Kidney glomerular epithelial cell (primary cell): ENCODE measurements around the gene LINC01488.

Source experiments
- DNase-seq: peaks from one replicate; lab custom pipeline; 2025; lab: John Stamatoyannopoulos, UW

LINC01488 gene

GRCh38 chr11:69492201-69492991, 10.9 kb downstream of the LINC01488 start:
- no peak for DNase-seq

- DNase-seq, result no peak
Measured at GRCh38 chr11:69493931-69494821, 12.7 kb downstream of the LINC01488 start.

- no peak for DNase-seq
Measured at GRCh38 chr11:69494851-69495250, 13.4 kb downstream of the LINC01488 start.

DNA sequence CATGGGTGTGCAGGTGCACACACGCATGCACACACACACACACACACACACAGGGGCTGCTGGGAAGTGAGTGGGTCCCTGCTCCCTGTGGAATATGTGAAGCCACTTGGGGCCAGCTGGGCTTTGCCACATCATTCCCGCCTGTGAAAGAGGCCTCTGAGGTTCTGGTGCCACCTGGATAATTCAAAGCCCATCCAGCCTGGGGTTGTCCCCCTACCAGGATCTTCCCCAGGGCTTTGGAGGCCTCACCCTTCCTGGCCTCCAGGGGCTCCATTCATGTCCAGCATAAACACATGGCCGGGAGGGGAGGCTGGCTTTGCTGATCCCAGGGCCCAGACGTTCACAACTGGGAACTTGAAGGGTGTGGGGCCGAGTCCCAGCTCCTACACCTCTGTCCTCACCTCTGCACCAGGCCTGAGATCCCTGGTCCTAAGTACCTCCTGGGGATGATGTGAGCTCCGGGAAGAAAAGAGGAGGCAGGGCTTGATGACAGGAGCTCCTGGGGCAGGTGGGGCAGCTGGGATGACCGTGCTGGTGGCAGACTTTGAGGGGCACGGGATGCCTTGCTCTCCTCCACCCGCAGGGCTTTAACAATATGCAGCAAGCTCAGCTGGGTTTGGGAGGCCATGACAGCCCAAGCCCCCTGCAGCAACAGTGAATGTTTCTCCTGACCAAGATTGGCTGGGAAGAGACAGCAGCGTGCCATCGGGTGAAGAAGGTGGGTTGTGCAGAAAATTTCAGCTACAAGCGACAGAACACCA, 14.2 kb downstream of the LINC01488 start:
- no peak for DNase-seq

- no peak for DNase-seq
Measured at GRCh38 chr11:69496202-69496557, 14.7 kb downstream of the LINC01488 start.

GRCh38 chr11:69496631-69497220, 15.3 kb downstream of the LINC01488 start:
- no peak for DNase-seq

GRCh38 chr11:69497221-69497787, 15.8 kb downstream of the LINC01488 start:
- peak; percentile 96 for DNase-seq

GRCh38 chr11:69498614-69499175, 17.2 kb downstream of the LINC01488 start:
- DNase-seq, result no peak

GRCh38 chr11:69499186-69499917, 17.9 kb downstream of the LINC01488 start:
- no peak for DNase-seq

- no peak for DNase-seq
Measured at GRCh38 chr11:69499918-69500284, 18.4 kb downstream of the LINC01488 start.

GRCh38 chr11:69500285-69501120, 19.0 kb downstream of the LINC01488 start:
- DNase-seq, result no peak

DNA sequence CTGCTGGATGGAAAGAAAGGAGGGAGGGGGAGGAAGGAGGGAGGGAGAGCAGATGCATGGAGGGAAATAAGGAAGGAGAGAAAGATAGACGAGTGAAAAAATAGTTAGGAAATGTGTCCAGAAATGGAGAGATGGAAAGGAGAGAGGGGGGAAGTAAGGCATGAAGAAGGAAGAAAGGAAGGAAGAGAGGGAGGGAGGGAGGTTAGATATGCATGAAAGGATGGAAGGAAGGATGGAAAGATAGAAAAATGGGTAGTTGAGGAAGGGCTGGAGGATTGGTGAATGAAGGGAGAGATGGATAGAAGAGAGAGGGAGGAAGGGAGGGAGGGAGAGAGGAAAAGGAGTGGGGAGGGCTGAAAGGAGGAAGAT, 19.6 kb downstream of the LINC01488 start:
- DNase-seq, result no peak

DNA sequence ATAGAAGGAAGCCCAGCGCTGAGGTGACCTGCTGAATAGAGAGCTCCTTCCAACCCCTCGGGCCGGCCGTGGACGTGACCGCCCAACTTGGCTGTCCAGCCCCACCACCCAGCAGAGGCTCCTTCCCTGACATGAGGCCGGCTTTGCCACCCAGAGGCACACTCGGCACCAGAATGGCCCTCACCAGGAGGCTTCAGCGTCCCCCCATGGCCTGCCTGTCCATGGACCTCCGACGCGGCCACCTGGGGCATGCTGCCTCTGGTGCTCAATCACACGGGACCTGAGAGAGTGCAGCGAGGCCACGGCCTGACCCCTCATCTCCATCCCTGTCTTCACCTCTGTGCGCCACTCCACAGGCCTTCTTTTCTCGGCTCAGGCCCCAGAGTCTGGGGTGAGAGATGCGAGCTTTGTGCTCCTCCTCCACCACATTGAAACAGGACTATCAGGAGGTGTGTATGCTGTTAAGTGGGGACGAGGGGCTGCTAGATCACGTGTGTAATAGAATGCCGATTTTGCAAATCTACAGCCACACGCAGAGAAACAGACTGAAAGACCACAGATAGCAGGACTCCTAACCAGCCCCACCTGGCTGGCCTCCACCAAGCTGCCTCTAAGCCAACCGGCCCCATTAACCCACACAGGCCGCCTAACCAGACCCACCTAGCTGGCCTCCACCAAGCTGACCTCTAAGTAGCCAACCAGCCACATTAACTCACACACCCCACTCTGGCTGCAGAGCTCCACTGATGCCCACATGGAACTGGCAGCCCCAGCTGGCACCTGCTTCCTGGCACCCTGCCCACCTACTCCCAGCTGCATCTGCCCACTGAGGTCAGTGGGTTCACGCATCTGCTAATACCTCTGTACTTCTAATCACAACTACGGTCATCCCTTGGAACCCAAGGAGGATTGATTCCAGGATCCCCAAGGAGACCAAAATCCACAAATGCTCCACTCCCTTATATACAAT, 20.7 kb downstream of the LINC01488 start:
- DNase-seq, result no peak

DNA sequence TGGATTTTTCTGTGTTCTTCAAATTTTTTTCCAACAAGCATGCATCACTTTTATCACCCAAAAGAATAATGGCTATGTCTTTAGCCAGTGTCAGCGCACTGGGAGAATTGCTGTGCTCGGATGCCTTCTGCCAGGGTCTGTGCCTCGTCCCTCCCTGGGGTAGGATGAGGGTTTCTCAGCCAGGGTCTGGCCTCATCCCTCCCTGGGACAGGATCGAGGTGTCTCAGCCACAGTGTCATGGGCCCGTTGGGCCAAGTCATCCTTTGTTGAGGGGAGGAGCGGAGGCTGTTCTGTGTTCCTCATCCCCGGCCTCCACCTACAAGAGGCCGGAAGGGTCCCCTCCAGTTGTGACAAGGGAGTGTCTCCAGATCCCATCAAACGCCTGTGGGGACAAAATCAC, 22.7 kb downstream of the LINC01488 start:
- DNase-seq, result no peak

GRCh38 chr11:69504576-69505335, 23.3 kb downstream of the LINC01488 start:
- DNase-seq, result no peak

- DNase-seq, result no peak
Measured at GRCh38 chr11:69508974-69509373, 27.5 kb downstream of the LINC01488 start.

GRCh38 chr11:69509381-69509780, 27.9 kb downstream of the LINC01488 start:
- DNase-seq, result no peak

- DNase-seq, result no peak
Measured at GRCh38 chr11:69509846-69510390, 28.5 kb downstream of the LINC01488 start.
